A549 (cell line): ENCODE results near the gene DTWD2. TPM values are rescaled to one million over a fixed set of nuclear protein-coding genes. Genes with fewer than 3 reads are reported as not detected.

Source experiments
- ATAC-seq, 2 experiments: fragments of 200-7000 bp in 1 of 2; fragments of >200 bp in 1 of 2; cut with Nextera tagmentation in 1 of 2; cut with Tn5 transposase in 1 of 2; 3 replicates each; pipeline versions ENCODE4 v1.8.0 to v1.9.1; 2018 to 2020; ENCODE audit warnings: mild to moderate bottlenecking in 1 of 2, moderate library complexity in 1 of 2
- CTCF ChIA-PET: fragments of 300-600 bp; sonication (Branson Sonifier 250); formaldehyde crosslinking; extraction: SDS; loops from one replicate; lab custom pipeline; 2021; ENCODE audit warnings: antibody characterized with exemption, inconsistent platforms; lab: Yijun Ruan, JAX
- POLR2A ChIA-PET: fragments of 350-600 bp; formaldehyde crosslinking; extraction: SDS; loops from one replicate; lab custom pipeline; 2021; ENCODE audit warnings: antibody characterized with exemption, inconsistent platforms; lab: Yijun Ruan, JAX
- DNase-seq, 2 experiments: peaks; one replicate each; pipeline versions ENCODE4 v3.0.0 to v3.0.0-alpha.2; 2011 to 2016; ENCODE audit warnings: low read depth in 1 of 2, low spot score in 1 of 2
- FAIRE-seq: peaks from 2 replicates; lab custom pipeline; 2011; peaks lifted over from hg19 to GRCh38; lab: Jason Lieb, UNC
- H3K27ac ChIP-seq, 2 experiments: fragments of >200 bp; sonication (Bioruptor Twin); formaldehyde crosslinking; 3 replicates each; pipeline ENCODE4 v1.5.1; 2016 to 2017
- H3K4me1 ChIP-seq: fragments of >200 bp; sonication (Bioruptor Twin); formaldehyde crosslinking; 3 replicates; pipeline ENCODE4 v1.6.1; 2016
- H3K4me2 ChIP-seq: fragments of >200 bp; sonication (Bioruptor Twin); formaldehyde crosslinking; 3 replicates; pipeline ENCODE4 v1.6.1; 2016
- H3K4me3 ChIP-seq: fragments of >200 bp; sonication (Bioruptor Twin); formaldehyde crosslinking; 3 replicates; pipeline ENCODE4 v1.5.1; 2016
- H3K9me3 ChIP-seq: fragments of >200 bp; sonication (Bioruptor Twin); formaldehyde crosslinking; 3 replicates; pipeline ENCODE4 v1.6.1; 2016
- ATOH8 ChIP-seq: fragments of 250-450 bp; sonication (Bioruptor Pico); IDR thresholded peaks from 2 replicates; pipeline ENCODE4 v1.5.0; 2020; ENCODE audit warnings: low read depth, mild to moderate bottlenecking, moderate library complexity
- CEBPB ChIP-seq, 2 experiments: fragments of >200 bp in 1 of 2; sonication (Bioruptor Twin) in 1 of 2; formaldehyde crosslinking in 1 of 2; IDR thresholded peaks; 2 replicates each; pipeline ENCODE4 v1.6.1; 2012 to 2016
- ELK1 ChIP-seq: fragments of 150-350 bp; IDR thresholded peaks from 2 replicates; pipeline ENCODE4 v1.6.1; 2014; ENCODE audit warnings: low read depth, mild to moderate bottlenecking, low read length
- EP300 ChIP-seq, 2 experiments: fragments of >200 bp; sonication (Bioruptor Twin); formaldehyde crosslinking; IDR thresholded peaks; 2 replicates in 1 of 2; 3 replicates in 1 of 2; pipeline ENCODE4 v1.6.1; 2016 to 2017
- ESRRA ChIP-seq: fragments of 150-350 bp; IDR thresholded peaks from 2 replicates; pipeline ENCODE4 v1.6.1; 2014; ENCODE audit warnings: mild to moderate bottlenecking, low read length, borderline replicate concordance
- FOSL2 ChIP-seq, 2 experiments: fragments of 450-650 bp in 1 of 2; fragments of >200 bp in 1 of 2; sonication (Bioruptor Twin) in 1 of 2; formaldehyde crosslinking; IDR thresholded peaks; 2 replicates each; pipeline versions ENCODE4 v1.5.0 to v1.6.1; 2016 to 2020; ENCODE audit warnings: mild to moderate bottlenecking in 1 of 2, moderate library complexity in 1 of 2
- FOXS1 ChIP-seq: fragments of 250-450 bp; sonication (Bioruptor Pico); IDR thresholded peaks from 2 replicates; pipeline ENCODE4 v1.5.0; 2020; ENCODE audit warnings: mild to moderate bottlenecking, moderate library complexity
- HOXA7 ChIP-seq: fragments of 250-450 bp; sonication (Bioruptor Pico); IDR thresholded peaks from 2 replicates; pipeline ENCODE4 v1.5.0; 2020; ENCODE audit warnings: mild to moderate bottlenecking, moderate library complexity
- HOXB13 ChIP-seq: fragments of 250-450 bp; sonication (Bioruptor Pico); IDR thresholded peaks from 2 replicates; pipeline ENCODE4 v1.5.0; 2020; ENCODE audit warnings: low read depth, mild to moderate bottlenecking, moderate library complexity
- JUNB ChIP-seq: fragments of >200 bp; sonication (Bioruptor Twin); formaldehyde crosslinking; IDR thresholded peaks from 2 replicates; pipeline ENCODE4 v1.6.1; 2016
- NR3C1 ChIP-seq: fragments of >200 bp; sonication (Bioruptor Twin); formaldehyde crosslinking; IDR thresholded peaks from 3 replicates; pipeline ENCODE4 v1.6.1; 2017
- RAD21 ChIP-seq, 2 experiments: fragments of >200 bp in 1 of 2; sonication (Bioruptor Twin) in 1 of 2; formaldehyde crosslinking in 1 of 2; IDR thresholded peaks in 1 of 2; conservative IDR thresholded peaks in 1 of 2; 2 replicates in 1 of 2; 3 replicates in 1 of 2; pipeline ENCODE4 v1.6.1; 2012 to 2018; ENCODE audit warnings: inconsistent platforms in 1 of 2
- RARB ChIP-seq: fragments of 250-450 bp; sonication (Bioruptor Pico); IDR thresholded peaks from 2 replicates; pipeline ENCODE4 v1.8.0; 2021; ENCODE audit warnings: mild to moderate bottlenecking, moderate library complexity
- RNF2 ChIP-seq: fragments of 200-600 bp; sonication (generic); IDR thresholded peaks from 2 replicates; pipeline ENCODE4 v1.6.1; 2016; ENCODE audit warnings: low read depth, mild to moderate bottlenecking, antibody characterized with exemption, moderate library complexity, borderline replicate concordance
- TFCP2L1 ChIP-seq: fragments of 250-450 bp; sonication (Bioruptor Pico); IDR thresholded peaks from 2 replicates; pipeline ENCODE4 v1.5.0; 2021; ENCODE audit warnings: mild to moderate bottlenecking
- ZC3H11A ChIP-seq: fragments of 450-650 bp; IDR thresholded peaks from 2 replicates; pipeline ENCODE4 v1.6.1; 2014; ENCODE audit warnings: antibody characterized with exemption, mild to moderate bottlenecking
- WGBS: methylation state at CpG from one replicate; pipeline ENCODE4 v1.1.6; 2017; ENCODE audit errors: missing lambda C conversion rate; 5-methylcytosine and 5-hydroxymethylcytosine counted together
- polyA plus RNA-seq, 4 experiments: library from polyadenylated mRNA; depleted of rRNA in 3 of 4; stranded (reverse); fragments of >200 nt; fragmentation: RNase III in 1 of 4; extraction: RNeasy Plus Mini Kit Qiagen cat#74134 plus additional on column Dnase treatment in 1 of 4; gene quantifications; 2 replicates in 3 of 4; 3 replicates in 1 of 4; pipeline ENCODE4 v1.2.3, GENCODE V29; 2011 to 2017
- small RNA-seq, 6 experiments: library from RNA; depleted of rRNA; stranded (forward); fragments of <200 nt; gene quantifications; one replicate each; pipeline ENCODE3, GENCODE V24; 2012
- TF ChIP-seq, protein P1 (sequence below): IDR thresholded peaks from 2 replicates; pipeline ENCODE4 v1.6.1; 2012

Gene DTWD2
- polyA plus RNA-seq, 2 of the 4 experiments (the other 2 are of a cell fraction) = 3.7 to 4.8 TPM

DNA sequence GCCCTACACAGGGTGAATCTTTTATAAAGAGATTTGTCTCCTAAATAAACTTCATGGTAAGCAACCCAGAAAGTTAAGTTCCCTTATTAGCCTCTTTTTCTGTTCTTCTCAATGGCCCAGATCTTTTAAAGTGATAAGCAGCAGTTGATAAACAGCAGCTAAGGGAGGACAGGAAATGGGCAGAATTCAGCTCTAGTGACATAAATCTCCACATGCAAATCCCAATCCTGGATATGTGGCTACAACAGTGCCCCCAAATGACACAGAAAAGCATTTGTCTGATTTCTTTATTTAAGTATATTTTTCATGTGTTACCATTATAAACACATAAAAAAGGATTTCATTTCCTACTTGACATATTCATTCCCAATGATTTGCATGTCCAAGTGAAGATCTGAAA, 199.0 kb downstream of the DTWD2 start:
- TF ChIP-seq ELK1 = no peak
- TF ChIP-seq TFCP2L1 = no peak
- no peak for TF ChIP-seq ATOH8 (CRISPR knock-in tag)
- no peak for TF ChIP-seq FOSL2 (IDR thresholded peaks at IDR 0.05)
- TF ChIP-seq FOSL2 (CRISPR knock-in tag; IDR thresholded peaks at IDR 0.05) = no peak
- TF ChIP-seq, protein P1, sequence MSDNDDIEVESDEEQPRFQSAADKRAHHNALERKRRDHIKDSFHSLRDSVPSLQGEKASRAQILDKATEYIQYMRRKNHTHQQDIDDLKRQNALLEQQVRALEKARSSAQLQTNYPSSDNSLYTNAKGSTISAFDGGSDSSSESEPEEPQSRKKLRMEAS = no peak
- ChIA-PET CTCF (no interaction called here), POLR2A (no interaction called here)
- no peaks in the 10 kb centered on the region for H3K4me1 ChIP-seq
- H3K4me3 ChIP-seq = no peak overlapping the region
- FAIRE-seq (no peak), DNase-seq (no peak), ATAC-seq (no peak)
- no peak overlapping the region for H3K4me2 ChIP-seq
- H3K9me3 ChIP-seq = no peaks in the 10 kb centered on the region
- H3K27ac ChIP-seq = no peak overlapping the region

- no peak for ATAC-seq
- 0% methylated on average over 2 of the region's 2 CpGs for WGBS
- TF ChIP-seq CEBPB (IDR thresholded peaks at IDR 0.05) (no peak), TFCP2L1 (no peak), EP300 (IDR thresholded peaks at IDR 0.05) (no peak), RARB (no peak), RNF2 (no peak), ESRRA (no peak), HOXA7 (CRISPR knock-in tag) (no peak), NR3C1 (no peak), JUNB (no peak), RAD21 (conservative IDR thresholded peaks at IDR 0.05 in 1 of 2, IDR thresholded peaks at IDR 0.05 in 1 of 2) (no peak), FOXS1 (CRISPR knock-in tag) (no peak), HOXB13 (no peak), ZC3H11A (no peak)
- TF ChIP-seq, protein P1 = no peak
- TF ChIP-seq, all 56 proteins: peak for 0
- no peaks in the 10 kb centered on the region for H3K9me3 ChIP-seq
- ChIA-PET CTCF (no interaction called here), POLR2A (no interaction called here)
- H3K4me2 ChIP-seq = no peak overlapping the region
- H3K4me3 ChIP-seq = no peak overlapping the region
- no peak overlapping the region for H3K27ac ChIP-seq
- H3K4me1 ChIP-seq = no peaks in the 10 kb centered on the region
- DNase-seq (no peak), FAIRE-seq (no peak)
These were observed 200.0 kb downstream of the DTWD2 start for GRCh38 chr5:118788351-118788750.

Small RNA genes lying within 50 kb of the gene (small RNA-seq; reads per million reads assigned to genes)
- gene RNU6-373P = 0 to 0.16 (median 0) reads per million in 6 experiments

Other genes starting within 250 kb of the DTWD2 start
- gene DMXL1, start 82.5 kb upstream of the DTWD2 start, polyA plus RNA-seq (2011; rRNA removed) = 23.6 and 28.8 TPM in 2 replicates
- 7.5 to 8.4 TPM (median 7.8 TPM) in 3 replicates for gene DMXL1, start 82.5 kb upstream of the DTWD2 start, polyA plus RNA-seq (2017; fragmentation: RNase III; extraction: RNeasy Plus Mini Kit Qiagen cat#74134 plus additional on column Dnase treatment)